ENCODE results near the gene SF3A1. TPM values are rescaled to one million over a fixed set of nuclear protein-coding genes. Genes with fewer than 3 reads are reported as not detected.

SF3A1 gene
- total and polyA plus RNA-seq, 9 of the 15 experiments (the other 6 are each of a cell fraction or from before 2014, with no cell fraction given): 6.7 to 228 (median 13.0) TPM

DNA sequence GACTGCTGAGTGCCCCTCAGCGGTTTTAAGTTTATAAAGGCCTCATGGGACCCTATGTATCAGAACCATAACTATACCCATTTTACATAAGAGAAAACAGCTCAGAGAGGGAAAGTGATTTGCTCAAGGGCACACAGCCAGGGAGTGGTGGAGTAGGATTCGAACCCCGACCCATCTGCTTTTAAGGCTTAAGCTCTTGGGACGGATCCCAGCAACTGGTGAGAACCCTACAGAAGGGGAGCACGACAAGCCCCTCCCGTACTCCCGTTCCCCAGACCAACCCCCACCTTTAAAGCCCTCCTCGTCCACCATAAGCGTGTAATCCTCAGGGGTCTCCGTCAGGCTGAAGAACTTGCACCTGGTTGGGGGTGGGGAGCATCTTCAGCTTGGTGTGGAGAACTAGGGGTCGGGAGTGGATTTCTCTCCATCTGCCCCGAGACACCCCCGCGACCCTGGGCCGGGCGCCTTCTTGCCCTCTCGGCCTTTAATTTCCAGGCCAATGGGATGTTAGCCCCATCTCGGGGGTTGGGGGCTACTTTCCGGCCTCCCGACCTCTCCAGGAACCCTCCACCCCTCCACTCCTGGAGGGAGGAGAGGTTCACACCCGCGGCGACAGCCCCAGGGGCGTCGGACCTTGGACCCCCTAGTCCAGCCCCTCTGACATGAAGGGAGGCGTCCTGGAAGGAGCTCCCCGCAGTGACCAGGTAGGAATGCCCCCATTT, 68.1 kb downstream of the SF3A1 start (continued):
- TF ChIP-seq ZNF24 (IDR thresholded peaks at IDR 0.05) (no peak), HDAC1 (IDR thresholded peaks at IDR 0.05) (no peak), RBM25 (IDR thresholded peaks at IDR 0.05; ENCODE audit: low read depth, low read length, severe bottlenecking) (peak; percentile 93), HNRNPLL (IDR thresholded peaks at IDR 0.05; ENCODE audit: low read depth, low read length, poor library complexity, severe bottlenecking) (no peak), MYC (IDR thresholded peaks at IDR 0.05; ENCODE audit: low read depth, low read length) (no peak), MYC (CRISPR knock-in tag; IDR thresholded peaks at IDR 0.05; ENCODE audit: borderline replicate concordance, low read depth) (no peak), KDM1A (IDR thresholded peaks at IDR 0.05) (peak; percentile 35 to 64; a peak in 3 of 4 replicates)
- TF ChIP-seq, protein P1, sequence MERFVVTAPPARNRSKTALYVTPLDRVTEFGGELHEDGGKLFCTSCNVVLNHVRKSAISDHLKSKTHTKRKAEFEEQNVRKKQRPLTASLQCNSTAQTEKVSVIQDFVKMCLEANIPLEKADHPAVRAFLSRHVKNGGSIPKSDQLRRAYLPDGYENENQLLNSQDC (CRISPR knock-in tag; IDR thresholded peaks at IDR 0.05): no peak

DNA sequence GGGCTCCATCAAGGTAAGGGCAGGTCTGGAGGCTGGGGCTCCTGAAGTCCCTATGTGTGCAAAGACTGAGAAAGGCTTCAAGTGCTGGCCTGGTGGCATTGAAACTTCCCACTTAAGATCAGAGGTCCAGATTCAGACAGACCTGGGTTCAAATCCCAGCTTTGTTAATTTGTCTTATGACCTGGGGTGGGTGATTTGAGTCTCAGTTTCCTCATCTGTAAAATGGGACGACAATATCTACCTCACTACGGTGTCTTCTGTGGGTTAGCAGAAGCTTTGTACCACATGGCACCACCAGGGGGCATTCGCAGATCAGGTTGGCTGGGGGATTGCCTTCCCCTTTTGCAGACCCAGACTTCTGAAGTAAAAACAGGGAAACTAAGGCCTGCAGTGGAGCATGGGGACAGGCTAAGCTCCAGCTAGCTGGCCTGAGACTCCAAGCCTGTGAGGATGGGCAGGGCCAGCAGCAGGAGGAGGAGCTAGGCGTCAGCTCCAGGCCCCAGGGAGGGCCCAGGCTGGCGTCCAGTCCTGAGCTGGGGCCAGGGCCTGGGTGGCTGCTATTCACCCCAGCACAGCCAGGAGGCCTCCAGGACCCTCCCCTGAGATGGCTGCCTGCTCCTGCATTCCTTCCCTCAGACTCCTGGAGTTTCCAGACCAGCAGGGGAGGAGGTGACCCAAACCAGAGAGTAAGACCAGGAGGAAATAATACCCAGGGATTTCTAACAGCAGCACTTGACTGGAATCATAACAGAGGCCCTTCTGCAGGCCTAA, 68.9 kb downstream of the SF3A1 start:
- Histone ChIP-seq H3K4me1 (replicated peaks in 1 of 2; ENCODE audit: control insufficient read depth in 2 of 2, insufficient read depth in 2 of 2, low read length in 2 of 2) (peaks cover 21 to 72% of the 10 kb centered on the region in 2 experiments; a peak in 4 of 5 replicates), H3K4me2 (ENCODE audit: insufficient read depth, low read length) (0 out of 2 replicates have a peak overlapping the region, but pooled peaks have one; percentile 52), H3K4me3 (no peak overlapping the region), H3K36me3 (ENCODE audit: control insufficient read depth, insufficient read depth, low read length) (peaks cover 5% of the 10 kb centered on the region; the same call in 1 of the 3 replicates), H2AFZ (ENCODE audit: low read depth, low read length) (peak overlapping the region; percentile 88), H4K20me1 (replicated peaks; ENCODE audit: control insufficient read depth, insufficient read depth, low read length) (peaks cover 6% of the 10 kb centered on the region; the same call in 1 of the 2 replicates), H3K27me3 (ENCODE audit: control insufficient read depth in 2 of 2, insufficient read depth in 2 of 2, low read length in 2 of 2) (no peaks in the 10 kb centered on the region), H3K27ac (ENCODE audit: extremely low read depth, low read depth, low read length) (no peak overlapping the region), H3K9me1 (ENCODE audit: control insufficient read depth, insufficient read depth, low read length) (no peaks in the 10 kb centered on the region), H3K79me2 (ENCODE audit: control insufficient read depth, insufficient read depth, low read length) (no peaks in the 10 kb centered on the region), H3K9me3 (replicated peaks; ENCODE audit: control insufficient read depth, insufficient read depth, low read depth, low read length) (no peaks in the 10 kb centered on the region), H3K9ac (ENCODE audit: insufficient read depth in 1 of 2, low read depth in 2 of 2, low read length in 2 of 2) (no peak overlapping the region)
- DNase-seq (ENCODE audit: extremely low read depth in 1 of 4, low spot score in 3 of 4) (peak; percentile 50 to 80 (median 62)), FAIRE-seq (peak; percentile 90), ATAC-seq (peak; percentile 76)
- ChIA-PET POLR2A (interaction anchor here (0.9 to 1.4 kb wide), 2 partner anchors 11 to 27 kb away, joined by 6 to 8 read pairs; no protein-coding TSS in a partner anchor), CTCF (ENCODE audit: low intra/inter-chr PET ratio) (interaction anchor here (1.2 to 2.9 kb wide), 5 partner anchors 25 to 198 kb away, joined by 3 to 31 read pairs (median 17); partner anchors contain the start of gene RNF215)
- no TSS peak for BruUV-seq (replicated peaks)
- WGBS (ENCODE audit: insufficient coverage, low coverage, missing lambda C conversion rate): 13% methylated on average over 4 of the region's 5 CpGs
- in situ Hi-C loops (cut with MboI): loop anchor here (10.0 kb wide), 1 partner anchor 317 kb away; the partner anchor contains the start of gene TCN2
- intact Hi-C loops (cut with micrococcal nuclease): loop anchor here (1.0 to 2.0 kb wide), 3 partner anchors 32 to 99 kb away; partner anchors contain the start of genes RNF215 and TBC1D10A
- TF ChIP-seq CHD2 (IDR thresholded peaks at IDR 0.05; ENCODE audit: low read depth, low read length) (no peak), MCM3 (IDR thresholded peaks at IDR 0.05) (no peak), PHF21A (IDR thresholded peaks at IDR 0.05; ENCODE audit: borderline replicate concordance, low read depth) (no peak), NR4A1 (CRISPR knock-in tag; IDR thresholded peaks at IDR 0.05) (no peak), NR4A1 (tag; IDR thresholded peaks at IDR 0.05) (no peak)
- TF ChIP-seq, protein P2, sequence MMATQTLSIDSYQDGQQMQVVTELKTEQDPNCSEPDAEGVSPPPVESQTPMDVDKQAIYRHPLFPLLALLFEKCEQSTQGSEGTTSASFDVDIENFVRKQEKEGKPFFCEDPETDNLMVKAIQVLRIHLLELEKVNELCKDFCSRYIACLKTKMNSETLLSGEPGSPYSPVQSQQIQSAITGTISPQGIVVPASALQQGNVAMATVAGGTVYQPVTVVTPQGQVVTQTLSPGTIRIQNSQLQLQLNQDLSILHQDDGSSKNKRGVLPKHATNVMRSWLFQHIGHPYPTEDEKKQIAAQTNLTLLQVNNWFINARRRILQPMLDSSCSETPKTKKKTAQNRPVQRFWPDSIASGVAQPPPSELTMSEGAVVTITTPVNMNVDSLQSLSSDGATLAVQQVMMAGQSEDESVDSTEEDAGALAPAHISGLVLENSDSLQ (IDR thresholded peaks at IDR 0.05): no peak
- TF ChIP-seq, protein P3, sequence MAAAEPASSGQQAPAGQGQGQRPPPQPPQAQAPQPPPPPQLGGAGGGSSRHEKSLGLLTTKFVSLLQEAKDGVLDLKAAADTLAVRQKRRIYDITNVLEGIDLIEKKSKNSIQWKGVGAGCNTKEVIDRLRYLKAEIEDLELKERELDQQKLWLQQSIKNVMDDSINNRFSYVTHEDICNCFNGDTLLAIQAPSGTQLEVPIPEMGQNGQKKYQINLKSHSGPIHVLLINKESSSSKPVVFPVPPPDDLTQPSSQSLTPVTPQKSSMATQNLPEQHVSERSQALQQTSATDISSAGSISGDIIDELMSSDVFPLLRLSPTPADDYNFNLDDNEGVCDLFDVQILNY (CRISPR knock-in tag; IDR thresholded peaks at IDR 0.05): no peak
- TF ChIP-seq, protein P4, sequence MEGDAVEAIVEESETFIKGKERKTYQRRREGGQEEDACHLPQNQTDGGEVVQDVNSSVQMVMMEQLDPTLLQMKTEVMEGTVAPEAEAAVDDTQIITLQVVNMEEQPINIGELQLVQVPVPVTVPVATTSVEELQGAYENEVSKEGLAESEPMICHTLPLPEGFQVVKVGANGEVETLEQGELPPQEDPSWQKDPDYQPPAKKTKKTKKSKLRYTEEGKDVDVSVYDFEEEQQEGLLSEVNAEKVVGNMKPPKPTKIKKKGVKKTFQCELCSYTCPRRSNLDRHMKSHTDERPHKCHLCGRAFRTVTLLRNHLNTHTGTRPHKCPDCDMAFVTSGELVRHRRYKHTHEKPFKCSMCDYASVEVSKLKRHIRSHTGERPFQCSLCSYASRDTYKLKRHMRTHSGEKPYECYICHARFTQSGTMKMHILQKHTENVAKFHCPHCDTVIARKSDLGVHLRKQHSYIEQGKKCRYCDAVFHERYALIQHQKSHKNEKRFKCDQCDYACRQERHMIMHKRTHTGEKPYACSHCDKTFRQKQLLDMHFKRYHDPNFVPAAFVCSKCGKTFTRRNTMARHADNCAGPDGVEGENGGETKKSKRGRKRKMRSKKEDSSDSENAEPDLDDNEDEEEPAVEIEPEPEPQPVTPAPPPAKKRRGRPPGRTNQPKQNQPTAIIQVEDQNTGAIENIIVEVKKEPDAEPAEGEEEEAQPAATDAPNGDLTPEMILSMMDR (IDR thresholded peaks at IDR 0.05 in 2 of 3, conservative IDR thresholded peaks at IDR 0.05 in 1 of 3; ENCODE audit: insufficient read depth in 2 of 3, low read depth in 1 of 3, low read length in 3 of 3): peak; percentile 68 to 78 (median 70)

All from K562 (cell line).